Calu3 (cell line): ENCODE measurements around the gene FXYD3. TPM values are rescaled to one million over a fixed set of nuclear protein-coding genes. Genes with fewer than 3 reads are reported as not detected.

Experiments used
- BruUV-seq: library from RNA; stranded (reverse); fragments of 400-500 nt; replicated peaks from 2 replicates; lab custom pipeline; 2021; lab: Mats Ljungman, UMichigan
- CTCF ChIA-PET: fragments of 300-600 bp; sonication (Branson Sonifier 250); formaldehyde crosslinking; loops from one replicate; lab custom pipeline; 2022; ENCODE audit warnings: antibody characterized with exemption; lab: Charles Lee
- DNase-seq: peaks from one replicate; pipeline ENCODE4 v3.0.0; 2022
- H3K27ac Mint-ChIP-seq: one replicate; pipeline ENCODE4 v1.8.0; 2022; ENCODE audit warnings: mixed read lengths; ENCODE audit not compliant: unreplicated experiment
- H3K27me3 Mint-ChIP-seq: one replicate; pipeline ENCODE4 v1.8.0; 2022; ENCODE audit warnings: mixed read lengths; ENCODE audit not compliant: unreplicated experiment
- H3K36me3 Mint-ChIP-seq: one replicate; pipeline ENCODE4 v1.8.0; 2022; ENCODE audit warnings: mild to moderate bottlenecking, moderate library complexity, mixed read lengths; ENCODE audit not compliant: insufficient read depth, unreplicated experiment
- H3K4me1 Mint-ChIP-seq: one replicate; pipeline ENCODE4 v1.8.0; 2022; ENCODE audit warnings: mild to moderate bottlenecking, low read depth, mixed read lengths; ENCODE audit not compliant: unreplicated experiment
- H3K4me3 Mint-ChIP-seq: one replicate; pipeline ENCODE4 v1.8.0; 2022; ENCODE audit warnings: mild to moderate bottlenecking, low read depth, moderate library complexity, mixed read lengths; ENCODE audit not compliant: unreplicated experiment
- H3K9me3 Mint-ChIP-seq: one replicate; pipeline ENCODE4 v1.8.0; 2022; ENCODE audit warnings: low read depth, mixed read lengths; ENCODE audit not compliant: unreplicated experiment
- CTCF ChIP-seq: fragments of 200-600 bp; IDR thresholded peaks from one replicate; pipeline ENCODE4 v1.8.0; 2022; ENCODE audit warnings: antibody characterized with exemption; ENCODE audit not compliant: unreplicated experiment
- intact Hi-C: fragments of 100-400 bp; cut with micrococcal nuclease; formaldehyde crosslinking; loops from one replicate; pipeline ENCODE4 v1.10.0; 2022; ENCODE audit not compliant: unreplicated experiment
- total RNA-seq: library from RNA; stranded (reverse); gene quantifications from 2 replicates; pipeline ENCODE4 v1.2.3, GENCODE V29; 2022

The FXYD3 gene
- total RNA-seq, 1 experiment from 2014 or later = 183 TPM

DNA sequence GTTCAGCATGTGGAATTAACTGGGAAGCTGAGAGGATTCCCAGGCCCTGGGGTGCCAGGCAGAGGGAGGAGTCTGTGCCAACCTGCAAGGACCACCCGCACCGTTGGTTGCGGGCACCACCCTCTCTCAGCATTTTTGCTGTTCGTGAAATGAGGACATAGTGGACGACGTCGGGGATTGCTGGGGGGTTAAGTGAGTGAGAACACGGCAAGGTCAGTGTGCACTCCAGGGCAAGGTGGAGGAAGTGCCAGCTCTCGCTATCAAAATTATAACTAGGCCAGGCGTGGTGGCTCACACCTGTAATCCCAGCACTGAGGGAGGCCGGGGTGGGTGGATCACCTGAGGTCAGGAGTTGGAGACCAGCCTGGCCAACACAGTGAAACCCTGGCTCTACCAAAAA, 2.2 kb downstream of the FXYD3 start:
- BruUV-seq = no TSS peak
- Mint-ChIP-seq H3K4me1 (peaks cover 64% of the 10 kb centered on the region), H3K27ac (no peak overlapping the region), H3K9me3 (no peaks in the 10 kb centered on the region), H3K27me3 (no peaks in the 10 kb centered on the region), H3K36me3 (peaks cover 53% of the 10 kb centered on the region), H3K4me3 (peak overlapping the region; percentile 74)
- DNase-seq = no peak
- CTCF ChIA-PET = interaction anchor here (0.7 to 2.5 kb wide), 4 partner anchors 10 to 32 kb away, joined by 3 to 11 read pairs (median 5); no protein-coding TSS in a partner anchor
- intact Hi-C loops = no loop called here
- no peak for TF ChIP-seq CTCF

- Mint-ChIP-seq H3K27ac (no peak overlapping the region), H3K9me3 (no peaks in the 10 kb centered on the region), H3K36me3 (peaks cover 53% of the 10 kb centered on the region), H3K4me1 (peaks cover 66% of the 10 kb centered on the region), H3K4me3 (peak overlapping the region; percentile 74), H3K27me3 (no peaks in the 10 kb centered on the region)
- CTCF ChIA-PET = interaction anchor here (0.5 to 1.0 kb wide), 5 partner anchors 17 to 115 kb away, joined by 3 to 5 read pairs (median 4); no protein-coding TSS in a partner anchor
- intact Hi-C loops = no loop called here
- TF ChIP-seq CTCF = no peak
- no peak for DNase-seq
- no TSS peak for BruUV-seq
Observed at GRCh38 chr19:35118268-35119020, 2.8 kb downstream of the FXYD3 start.

- Mint-ChIP-seq H3K27ac (peak overlapping the region; percentile 21), H3K4me3 (no peak overlapping the region), H3K27me3 (no peaks in the 10 kb centered on the region), H3K9me3 (no peaks in the 10 kb centered on the region), H3K4me1 (peaks cover 73% of the 10 kb centered on the region), H3K36me3 (peaks cover 60% of the 10 kb centered on the region)
- BruUV-seq = no TSS peak
- no peak for TF ChIP-seq CTCF
- intact Hi-C loops = no loop called here
- CTCF ChIA-PET = interaction anchor here (0.5 kb wide), 1 partner anchor 29 kb away, joined by 4 read pairs; no protein-coding TSS in a partner anchor
- DNase-seq = no peak
Observed at GRCh38 chr19:35119091-35119490, 3.5 kb downstream of the FXYD3 start.

DNA sequence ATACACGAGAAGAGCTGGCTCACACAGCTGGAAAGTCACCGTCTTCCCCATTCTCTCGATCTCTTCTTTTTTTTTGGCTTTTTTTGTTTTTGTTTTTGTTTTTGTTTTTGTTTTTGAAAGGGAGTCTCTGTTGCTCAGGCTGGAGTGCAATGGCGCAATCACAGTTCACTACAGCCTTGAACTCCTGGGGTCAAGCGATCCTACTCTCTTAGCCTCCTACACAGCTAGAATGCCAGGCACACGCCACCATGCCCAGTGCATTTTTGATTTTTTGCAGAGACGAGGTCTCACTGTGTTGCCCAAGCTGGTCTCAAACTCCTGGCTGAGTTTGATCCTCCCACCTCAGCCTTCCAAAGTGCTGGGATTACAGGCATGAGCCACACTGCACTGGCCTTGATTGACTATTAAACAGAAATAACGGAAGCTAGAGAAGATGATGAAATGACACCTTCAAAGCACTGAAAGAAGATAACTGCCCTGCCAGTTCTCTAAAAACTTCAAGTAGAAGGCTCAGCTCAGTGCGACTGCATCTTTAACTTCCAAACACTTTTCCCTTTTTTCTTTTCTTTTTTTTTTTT, 4.0 kb downstream of the FXYD3 start:
- CTCF ChIA-PET = interaction anchor here (0.7 kb wide), 1 partner anchor 23 kb away, joined by 3 read pairs; no protein-coding TSS in a partner anchor
- TF ChIP-seq CTCF = no peak

More for the DNA sequence above, 4.0 kb downstream of the FXYD3 start:
- Mint-ChIP-seq H3K27ac (peak overlapping the region; percentile 21), H3K36me3 (peaks cover 62% of the 10 kb centered on the region), H3K27me3 (no peaks in the 10 kb centered on the region), H3K4me1 (peaks cover 73% of the 10 kb centered on the region), H3K9me3 (no peaks in the 10 kb centered on the region), H3K4me3 (no peak overlapping the region)
- intact Hi-C loops = no loop called here
- DNase-seq = no peak
- TSS peak; percentile 1 for BruUV-seq
